Liver (tissue), 9 donors: ENCODE results near the gene BRCA2. TPM values are rescaled to one million over a fixed set of nuclear protein-coding genes. Genes with fewer than 3 reads are reported as not detected.
A peak's percentile ranks its signal among the peaks of the same experiment; 100 is the strongest.

Experiments
- DNase-seq: peaks from one replicate; pipeline ENCODE4 v3.0.0-alpha.2; 2017; ENCODE audit warnings: low spot score
- H3K27ac ChIP-seq, 2 donors: one replicate each; pipeline ENCODE4 v1.7.0; 2013; ENCODE audit warnings: inconsistent platforms in 2 of 2, low read length in 2 of 2, control low read depth in 1 of 2, low read depth in 1 of 2, mild to moderate bottlenecking in 1 of 2
- H3K27me3 ChIP-seq, 4 donors: one replicate each; pipeline versions ENCODE4 v1.6.1 to v1.7.0; 2013; ENCODE audit warnings: low read length in 3 of 4, inconsistent platforms in 1 of 4, mild to moderate bottlenecking in 1 of 4, moderate library complexity in 1 of 4; ENCODE audit not compliant: control insufficient read depth in 4 of 4, insufficient read depth in 4 of 4
- H3K36me3 ChIP-seq, 4 donors: one replicate each; pipeline versions ENCODE4 v1.6.1 to v1.7.0; 2013; ENCODE audit warnings: low read length in 3 of 4, mild to moderate bottlenecking in 3 of 4, low read depth in 1 of 4, moderate library complexity in 1 of 4; ENCODE audit not compliant: control insufficient read depth in 4 of 4, insufficient read depth in 3 of 4
- H3K4me1 ChIP-seq, 4 donors: one replicate each; pipeline versions ENCODE4 v1.6.1 to v1.7.0; 2013; ENCODE audit warnings: low read length in 3 of 4, mild to moderate bottlenecking in 3 of 4, moderate library complexity in 1 of 4; ENCODE audit not compliant: control insufficient read depth in 4 of 4, insufficient read depth in 4 of 4
- H3K4me3 ChIP-seq, 3 donors: one replicate each; pipeline versions ENCODE4 v1.6.1 to v1.7.0; 2013; ENCODE audit warnings: low read length in 3 of 3, control low read depth in 1 of 3, low read depth in 1 of 3, mild to moderate bottlenecking in 1 of 3
- H3K9ac ChIP-seq, 2 donors: one replicate each; pipeline ENCODE4 v1.7.0; 2013; ENCODE audit warnings: low read length in 2 of 2, mild to moderate bottlenecking in 2 of 2, moderate library complexity in 2 of 2, control low read depth in 1 of 2, low read depth in 1 of 2
- H3K9me3 ChIP-seq, 4 donors: one replicate each; pipeline versions ENCODE4 v1.6.1 to v1.7.0; 2013; ENCODE audit warnings: low read length in 3 of 4; ENCODE audit not compliant: control insufficient read depth in 4 of 4
- ATF3 ChIP-seq: IDR thresholded peaks from 2 replicates; pipeline ENCODE4 v1.6.1; 2016; ENCODE audit warnings: antibody characterized with exemption
- CTCF ChIP-seq: fragments of 150-350 bp; IDR thresholded peaks from 2 replicates; pipeline ENCODE4 v1.5.1; 2017; ENCODE audit warnings: improper control_type of control experiment, low read depth, low read length; ENCODE audit not compliant: missing input control
- EGR1 ChIP-seq, 2 donors: IDR thresholded peaks; 2 replicates each; pipeline ENCODE4 v1.6.1; 2016 to 2018; ENCODE audit warnings: antibody characterized with exemption in 2 of 2, low read depth in 2 of 2
- FOXA1 ChIP-seq: IDR thresholded peaks from 2 replicates; pipeline ENCODE4 v1.6.1; 2016; ENCODE audit warnings: antibody characterized with exemption
- GABPA ChIP-seq, 2 donors: IDR thresholded peaks in 1 of 2; conservative IDR thresholded peaks in 1 of 2; 2 replicates each; pipeline ENCODE4 v1.6.1; 2016; ENCODE audit warnings: antibody characterized with exemption in 2 of 2, mild to moderate bottlenecking in 1 of 2, moderate library complexity in 1 of 2
- HNF4A ChIP-seq, 2 donors: conservative IDR thresholded peaks; 2 replicates each; pipeline ENCODE4 v1.6.1; 2016; ENCODE audit warnings: antibody characterized with exemption in 2 of 2, mild to moderate bottlenecking in 2 of 2
- HNF4G ChIP-seq: IDR thresholded peaks from 2 replicates; pipeline ENCODE4 v1.6.1; 2016; ENCODE audit warnings: antibody characterized with exemption
- JUND ChIP-seq, 2 donors: IDR thresholded peaks; 2 replicates each; pipeline ENCODE4 v1.6.1; 2016; ENCODE audit warnings: antibody characterized with exemption in 2 of 2
- NR2F2 ChIP-seq: IDR thresholded peaks from 2 replicates; pipeline ENCODE4 v1.6.1; 2016; ENCODE audit warnings: antibody characterized with exemption
- RAD21 ChIP-seq, 2 donors: IDR thresholded peaks; 2 replicates each; pipeline ENCODE4 v1.6.1; 2016; ENCODE audit warnings: antibody characterized with exemption in 2 of 2, mild to moderate bottlenecking in 2 of 2
- REST ChIP-seq: IDR thresholded peaks from 2 replicates; pipeline ENCODE4 v1.6.1; 2016; ENCODE audit warnings: antibody characterized with exemption, mild to moderate bottlenecking
- RXRA ChIP-seq, 2 donors: IDR thresholded peaks; 2 replicates each; pipeline ENCODE4 v1.6.1; 2017 to 2018; ENCODE audit warnings: antibody characterized with exemption in 2 of 2, mild to moderate bottlenecking in 1 of 2
- TAF1 ChIP-seq: conservative IDR thresholded peaks from 2 replicates; pipeline ENCODE4 v1.6.1; 2016; ENCODE audit warnings: antibody characterized with exemption, mild to moderate bottlenecking
- YY1 ChIP-seq: IDR thresholded peaks from 2 replicates; pipeline ENCODE4 v1.6.1; 2016; ENCODE audit warnings: antibody characterized with exemption, mild to moderate bottlenecking
- ZBTB33 ChIP-seq: IDR thresholded peaks from 2 replicates; pipeline ENCODE4 v1.6.1; 2016; ENCODE audit warnings: antibody characterized with exemption
- WGBS: extraction: QIAGEN DNeasy Blood & Tissue Kit; methylation state at CpG from one replicate; pipeline ENCODE4 v1.1.7; 2013; 5-methylcytosine and 5-hydroxymethylcytosine counted together
- polyA plus RNA-seq, 2 donors: library from polyadenylated mRNA; stranded (reverse) in 1 of 2; unstranded in 1 of 2; fragments of 200-250 nt in 1 of 2; fragments of >200 nt in 1 of 2; fragmentation: Nextera tagmentation in 1 of 2; extraction: Ambion mirVana in 1 of 2; gene quantifications; one replicate each; pipeline versions ENCODE4 v1.2.1 to v1.2.3, GENCODE V29; 2013 to 2015
- total RNA-seq, 2 donors: library from RNA; depleted of rRNA; stranded (reverse); fragments of >200 nt; gene quantifications; one replicate each; pipeline ENCODE4 v1.2.3, GENCODE V29; 2014
- donor health status: healthy.
- donor health status: healthy.
- donor health status: healthy.
- donor health status: healthy.
- donor health status: healthy.

Gene BRCA2
- total and polyA plus RNA-seq, 4 donors = 0.39 to 10.8 (median 0.86) TPM

GRCh38 chr13:32415019-32415418 lies 99.7 kb downstream of the BRCA2 start:
- peaks cover 14 to 63% (median 41%) of the 10 kb centered on the region in 4 donors for H3K4me1 ChIP-seq
- no peaks in the 10 kb centered on the region for H3K9me3 ChIP-seq
- peak overlapping the region; percentile 58 to 86 for H3K27ac ChIP-seq
- DNase-seq = no peak
- no peak overlapping the region for H3K9ac ChIP-seq
- TF ChIP-seq CTCF (peak; percentile 53), EGR1 (IDR thresholded peaks at IDR 0.05; ENCODE audit: low read depth in 2 of 2) (peak in 1 of 2 donors; percentile 6), GABPA (IDR thresholded peaks at IDR 0.05 in 1 of 2, conservative IDR thresholded peaks at IDR 0.05 in 1 of 2) (no peak), JUND (IDR thresholded peaks at IDR 0.05) (no peak), RXRA (IDR thresholded peaks at IDR 0.05) (no peak), HNF4A (conservative IDR thresholded peaks at IDR 0.05) (no peak), YY1 (peak; percentile 83), RAD21 (IDR thresholded peaks at IDR 0.05) (peak; percentile 30 to 52)
- H3K27me3 ChIP-seq = no peaks in the 10 kb centered on the region
- H3K36me3 ChIP-seq = peaks cover 1 to 4% (median 3%) of the 10 kb centered on the region in 4 donors
- H3K4me3 ChIP-seq = no peak overlapping the region

- Histone ChIP-seq H3K4me1 (peaks cover 13 to 52% (median 32%) of the 10 kb centered on the region in 4 donors), H3K27me3 (no peaks in the 10 kb centered on the region), H3K36me3 (peaks cover 0 to 11% (median 5%) of the 10 kb centered on the region in 4 donors), H3K9me3 (no peaks in the 10 kb centered on the region), H3K9ac (no peak overlapping the region), H3K4me3 (no peak overlapping the region), H3K27ac (no peak overlapping the region)
- TF ChIP-seq HNF4G (no peak), JUND (IDR thresholded peaks at IDR 0.05) (no peak), YY1 (no peak), REST (no peak), HNF4A (conservative IDR thresholded peaks at IDR 0.05) (no peak)
- no peak for DNase-seq
- WGBS = 94% methylated on average over 1 of the region's 1 CpG
Observed at GRCh38 chr13:32417995-32418394, 102.7 kb downstream of the BRCA2 start.

- H3K4me1 ChIP-seq = peaks cover 16 to 57% (median 36%) of the 10 kb centered on the region in 4 donors
- peaks cover 0 to 13% (median 8%) of the 10 kb centered on the region in 4 donors for H3K36me3 ChIP-seq
- WGBS = 91% methylated on average over 2 of the region's 2 CpGs
- H3K9ac ChIP-seq = no peak overlapping the region
- no peak for DNase-seq
- H3K27me3 ChIP-seq = no peaks in the 10 kb centered on the region
- H3K27ac ChIP-seq = no peak overlapping the region
- H3K4me3 ChIP-seq = no peak overlapping the region
- no peaks in the 10 kb centered on the region for H3K9me3 ChIP-seq
- TF ChIP-seq YY1 (no peak), RXRA (IDR thresholded peaks at IDR 0.05) (no peak), NR2F2 (no peak), RAD21 (IDR thresholded peaks at IDR 0.05) (no peak), TAF1 (no peak), HNF4G (no peak), GABPA (IDR thresholded peaks at IDR 0.05 in 1 of 2, conservative IDR thresholded peaks at IDR 0.05 in 1 of 2) (no peak), FOXA1 (no peak), ZBTB33 (no peak), ATF3 (no peak), REST (no peak), JUND (IDR thresholded peaks at IDR 0.05) (no peak)
Observed at GRCh38 chr13:32419862-32420261, 104.6 kb downstream of the BRCA2 start.
